Vagina (tissue), 2 donors: Measurements from ENCODE around the gene DNAJC21. TPM values are rescaled to one million over a fixed set of nuclear protein-coding genes. Genes with fewer than 3 reads are reported as not detected.

ENCODE experiments used
- DNase-seq, 2 donors: peaks; one replicate each; pipeline ENCODE4 v3.0.0-alpha.2; 2017; ENCODE audit errors: extremely low spot score in 2 of 2
- H3K27ac ChIP-seq: fragments of 200-600 bp; sonication (generic); one replicate; pipeline ENCODE4 v1.5.1; 2019
- H3K27me3 ChIP-seq: fragments of 200-600 bp; sonication (generic); one replicate; pipeline ENCODE4 v1.5.1; 2019
- H3K36me3 ChIP-seq, 2 donors: fragments of 200-600 bp; sonication (generic); one replicate each; pipeline ENCODE4 v1.5.1; 2017 to 2019
- H3K4me1 ChIP-seq: fragments of 200-600 bp; sonication (generic); one replicate; pipeline ENCODE4 v1.5.1; 2019
- H3K4me3 ChIP-seq, 2 donors: fragments of 200-600 bp; sonication (generic); 1 replicate in 1 of 2; 2 replicates in 1 of 2; pipeline ENCODE4 v1.5.1; 2016 to 2019
- H3K9me3 ChIP-seq: fragments of 200-600 bp; sonication (generic); one replicate; pipeline ENCODE4 v1.5.1; 2019
- POLR2A ChIP-seq, 2 donors: fragments of 450-650 bp; IDR thresholded peaks; one replicate each; pipeline ENCODE4 v1.6.1; 2017; ENCODE audit warnings: antibody characterized with exemption in 2 of 2, mild to moderate bottlenecking in 2 of 2, moderate library complexity in 2 of 2
- POLR2AphosphoS5 ChIP-seq, 2 donors: sonication (generic); formaldehyde crosslinking; IDR thresholded peaks; one replicate each; pipeline ENCODE4 v1.9.0; 2017; ENCODE audit warnings: antibody characterized with exemption in 2 of 2, mild to moderate bottlenecking in 2 of 2, low read depth in 1 of 2; ENCODE audit not compliant: insufficient read depth in 1 of 2
- intact Hi-C: fragments of 100-400 bp; cut with DNase I; formaldehyde crosslinking; loops from one replicate; pipeline ENCODE4 v1.15.1; 2023
- total RNA-seq: library from RNA; depleted of rRNA; stranded (reverse); fragments of >200 nt; gene quantifications from one replicate; pipeline ENCODE4 v1.2.3, GENCODE V29; 2016
- TF ChIP-seq, protein P1 (sequence below), 3 experiments: fragments of 450-650 bp in 2 of 3; fragments of 200-600 bp in 1 of 3; sonication (generic) in 1 of 3; IDR thresholded peaks; one replicate each; pipeline ENCODE4 v1.5.1; 2017 to 2019; ENCODE audit warnings: antibody characterized with exemption in 3 of 3, mild to moderate bottlenecking in 2 of 3, moderate library complexity in 2 of 3

The DNAJC21 gene
- total RNA-seq, 1 donor from 2014 or later = 38.5 TPM

DNA sequence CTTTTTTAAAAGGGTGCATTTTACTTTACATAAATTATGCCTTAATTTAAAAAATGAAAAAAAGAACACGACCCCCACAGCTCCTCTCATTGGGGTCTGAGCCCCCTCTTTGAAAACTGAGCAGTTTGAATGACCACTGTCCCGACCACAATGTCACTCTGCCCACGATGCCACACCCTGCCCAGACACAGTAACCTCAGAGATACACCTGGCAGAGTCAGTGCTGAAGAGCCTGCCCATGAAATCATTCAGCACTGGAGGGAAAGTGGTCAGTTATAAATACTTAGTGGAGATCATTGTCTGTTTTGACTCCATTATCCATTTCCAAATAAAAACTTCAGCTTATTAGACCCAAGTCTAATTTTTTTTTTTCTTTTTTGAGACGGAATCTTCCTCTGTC lies 49.3 kb downstream of the DNAJC21 start:
- H3K9me3 ChIP-seq = no peaks in the 10 kb centered on the region
- no peak for DNase-seq
- H3K4me3 ChIP-seq = no peak overlapping the region
- TF ChIP-seq POLR2AphosphoS5 (IDR thresholded peaks at IDR 0.05; ENCODE audit: insufficient read depth in 1 of 2, low read depth in 1 of 2) = no peak
- TF ChIP-seq, protein P1, sequence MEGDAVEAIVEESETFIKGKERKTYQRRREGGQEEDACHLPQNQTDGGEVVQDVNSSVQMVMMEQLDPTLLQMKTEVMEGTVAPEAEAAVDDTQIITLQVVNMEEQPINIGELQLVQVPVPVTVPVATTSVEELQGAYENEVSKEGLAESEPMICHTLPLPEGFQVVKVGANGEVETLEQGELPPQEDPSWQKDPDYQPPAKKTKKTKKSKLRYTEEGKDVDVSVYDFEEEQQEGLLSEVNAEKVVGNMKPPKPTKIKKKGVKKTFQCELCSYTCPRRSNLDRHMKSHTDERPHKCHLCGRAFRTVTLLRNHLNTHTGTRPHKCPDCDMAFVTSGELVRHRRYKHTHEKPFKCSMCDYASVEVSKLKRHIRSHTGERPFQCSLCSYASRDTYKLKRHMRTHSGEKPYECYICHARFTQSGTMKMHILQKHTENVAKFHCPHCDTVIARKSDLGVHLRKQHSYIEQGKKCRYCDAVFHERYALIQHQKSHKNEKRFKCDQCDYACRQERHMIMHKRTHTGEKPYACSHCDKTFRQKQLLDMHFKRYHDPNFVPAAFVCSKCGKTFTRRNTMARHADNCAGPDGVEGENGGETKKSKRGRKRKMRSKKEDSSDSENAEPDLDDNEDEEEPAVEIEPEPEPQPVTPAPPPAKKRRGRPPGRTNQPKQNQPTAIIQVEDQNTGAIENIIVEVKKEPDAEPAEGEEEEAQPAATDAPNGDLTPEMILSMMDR (IDR thresholded peaks at IDR 0.05) = no peak
- intact Hi-C loops = no loop called here
- H3K4me1 ChIP-seq = no peaks in the 10 kb centered on the region
- no peaks in the 10 kb centered on the region for H3K27me3 ChIP-seq
- H3K27ac ChIP-seq = no peak overlapping the region
- H3K36me3 ChIP-seq = no peaks in the 10 kb centered on the region

DNA sequence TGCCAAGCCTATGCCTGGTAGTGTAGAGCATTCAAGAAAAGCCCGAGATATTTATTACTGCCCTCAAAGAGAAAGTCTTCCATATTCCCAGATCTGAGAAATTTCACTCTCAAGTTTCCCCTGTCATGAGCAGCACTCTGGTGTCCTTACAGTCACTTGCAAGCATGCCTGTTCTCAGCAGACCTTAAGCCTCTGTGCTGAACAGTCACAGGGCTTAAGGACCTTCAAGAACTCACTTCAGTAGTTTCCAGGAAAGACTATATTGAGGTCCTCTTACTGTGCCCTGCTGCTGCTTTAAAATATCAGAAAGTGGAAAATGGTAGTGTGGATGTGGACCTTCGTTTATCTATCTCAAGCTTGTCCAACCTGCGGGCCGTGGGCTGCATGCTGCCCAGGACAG lies 53.5 kb downstream of the DNAJC21 start:
- Histone ChIP-seq H3K36me3 (no peaks in the 10 kb centered on the region), H3K4me3 (no peak overlapping the region), H3K9me3 (no peaks in the 10 kb centered on the region), H3K4me1 (no peaks in the 10 kb centered on the region), H3K27me3 (no peaks in the 10 kb centered on the region), H3K27ac (no peak overlapping the region)
- TF ChIP-seq POLR2A (IDR thresholded peaks at IDR 0.05) (no peak), POLR2AphosphoS5 (IDR thresholded peaks at IDR 0.05; ENCODE audit: insufficient read depth in 1 of 2, low read depth in 1 of 2) (no peak)
- TF ChIP-seq, protein P1 (IDR thresholded peaks at IDR 0.05) = no peak
- no peak for DNase-seq
- intact Hi-C loops = no loop called here

DNA sequence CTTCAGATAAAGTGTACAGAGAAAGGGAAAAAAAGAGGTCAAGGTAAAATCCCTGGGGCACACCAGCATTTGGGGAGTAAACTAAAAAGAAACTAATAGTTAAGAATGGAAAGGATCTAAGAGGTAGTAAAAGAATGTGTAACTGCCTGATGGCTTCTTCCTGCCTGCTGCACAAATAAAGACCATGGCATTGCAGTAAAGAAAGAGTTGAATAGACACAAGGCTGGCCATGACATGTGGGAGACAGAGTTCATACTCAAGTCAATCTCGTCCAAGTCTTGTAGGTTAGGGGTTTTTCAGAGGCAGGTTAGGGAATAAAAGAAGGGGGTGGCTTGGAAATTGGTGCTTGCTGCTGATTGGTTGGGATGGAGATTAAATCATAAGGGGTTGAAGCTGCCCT lies 57.6 kb downstream of the DNAJC21 start:
- Histone ChIP-seq H3K27ac (no peak overlapping the region), H3K4me1 (no peaks in the 10 kb centered on the region), H3K36me3 (no peaks in the 10 kb centered on the region), H3K9me3 (no peaks in the 10 kb centered on the region), H3K27me3 (no peaks in the 10 kb centered on the region), H3K4me3 (no peak overlapping the region)
- TF ChIP-seq, protein P1 (IDR thresholded peaks at IDR 0.05) = no peak
- TF ChIP-seq POLR2AphosphoS5 (IDR thresholded peaks at IDR 0.05; ENCODE audit: insufficient read depth in 1 of 2, low read depth in 1 of 2) (no peak), POLR2A (IDR thresholded peaks at IDR 0.05) (no peak)
- intact Hi-C loops = no loop called here
- no peak for DNase-seq

DNA sequence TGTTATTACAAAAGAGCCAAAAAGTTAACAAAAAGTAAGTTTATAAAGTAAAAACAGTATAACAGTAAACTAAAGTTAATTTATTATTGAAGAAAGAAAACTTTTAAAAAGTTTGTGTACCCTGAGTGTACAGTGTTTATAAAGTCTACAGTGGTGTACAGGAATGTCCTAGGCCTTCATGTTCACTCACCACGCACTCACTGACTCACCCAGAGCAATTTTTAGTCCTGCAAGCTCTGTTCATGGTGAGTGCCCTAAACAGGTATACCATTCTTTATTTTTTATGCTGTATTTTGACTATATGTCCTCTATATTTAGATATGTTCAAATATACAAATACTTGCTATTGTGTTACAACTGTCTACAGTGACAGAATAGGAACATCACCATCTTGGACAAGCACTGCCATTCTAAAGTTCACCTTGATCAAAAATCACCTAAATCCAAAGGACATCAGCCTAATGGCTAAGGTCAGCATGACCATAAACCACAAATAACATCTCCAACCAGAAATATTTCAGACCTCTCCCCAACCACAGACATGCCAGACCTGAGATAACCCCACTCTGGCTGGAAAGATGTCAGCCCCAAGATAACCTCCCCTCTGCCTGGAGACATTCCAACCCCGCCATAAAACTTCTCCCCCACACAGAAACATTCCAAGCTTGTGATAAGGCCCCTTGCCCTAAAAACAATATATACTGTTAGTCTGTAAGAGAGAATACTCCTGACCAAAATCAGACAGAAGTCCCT lies 62.3 kb downstream of the DNAJC21 start:
- TF ChIP-seq, protein P1 (IDR thresholded peaks at IDR 0.05) = no peak
- no peak for TF ChIP-seq POLR2AphosphoS5 (IDR thresholded peaks at IDR 0.05; ENCODE audit: insufficient read depth in 1 of 2, low read depth in 1 of 2)
- no peak for TF ChIP-seq POLR2A (IDR thresholded peaks at IDR 0.05)
- Histone ChIP-seq H3K9me3 (no peaks in the 10 kb centered on the region), H3K36me3 (no peaks in the 10 kb centered on the region), H3K4me3 (no peak overlapping the region), H3K4me1 (no peaks in the 10 kb centered on the region), H3K27ac (no peak overlapping the region), H3K27me3 (no peaks in the 10 kb centered on the region)
- intact Hi-C loops = no loop called here
- no peak for DNase-seq

DNA sequence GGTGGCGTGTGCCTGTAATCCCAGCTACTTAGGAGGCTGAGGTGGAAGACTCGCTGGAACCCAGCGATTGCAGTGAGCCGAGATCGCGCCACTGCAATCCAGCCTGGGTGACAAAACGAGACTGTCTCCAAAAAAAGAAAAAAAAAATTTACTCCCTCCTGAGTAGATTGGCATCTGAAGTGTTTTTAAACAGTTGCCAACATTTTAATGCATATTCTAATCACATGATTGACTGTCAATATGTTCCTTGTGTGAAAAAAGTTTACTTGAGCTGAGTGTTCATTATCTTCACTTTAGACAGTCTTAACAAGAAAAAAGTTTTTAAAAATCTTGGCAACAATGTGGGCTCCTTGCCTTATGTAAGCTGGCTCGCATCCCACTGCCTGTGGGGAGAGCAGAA lies 64.6 kb downstream of the DNAJC21 start:
- H3K27me3 ChIP-seq = no peaks in the 10 kb centered on the region
- intact Hi-C loops = no loop called here
- no peak overlapping the region for H3K27ac ChIP-seq
- no peak for TF ChIP-seq POLR2AphosphoS5 (IDR thresholded peaks at IDR 0.05; ENCODE audit: insufficient read depth in 1 of 2, low read depth in 1 of 2)
- TF ChIP-seq, protein P1 (IDR thresholded peaks at IDR 0.05) = no peak
- TF ChIP-seq POLR2A (IDR thresholded peaks at IDR 0.05) = no peak
- no peaks in the 10 kb centered on the region for H3K4me1 ChIP-seq
- no peaks in the 10 kb centered on the region for H3K36me3 ChIP-seq
- no peaks in the 10 kb centered on the region for H3K9me3 ChIP-seq
- no peak for DNase-seq
- H3K4me3 ChIP-seq = no peak overlapping the region
